Measurements from ENCODE around the gene PDE9A.

Gene PDE9A

GRCh38 chr21:42755031-42755665 is 101.7 kb downstream of the PDE9A start:
- H3K4me3 ChIP-seq (ENCODE audit: low read depth, low read length), result no peak overlapping the region
- no peak for DNase-seq (ENCODE audit: low read depth)
- TF ChIP-seq, protein P1, sequence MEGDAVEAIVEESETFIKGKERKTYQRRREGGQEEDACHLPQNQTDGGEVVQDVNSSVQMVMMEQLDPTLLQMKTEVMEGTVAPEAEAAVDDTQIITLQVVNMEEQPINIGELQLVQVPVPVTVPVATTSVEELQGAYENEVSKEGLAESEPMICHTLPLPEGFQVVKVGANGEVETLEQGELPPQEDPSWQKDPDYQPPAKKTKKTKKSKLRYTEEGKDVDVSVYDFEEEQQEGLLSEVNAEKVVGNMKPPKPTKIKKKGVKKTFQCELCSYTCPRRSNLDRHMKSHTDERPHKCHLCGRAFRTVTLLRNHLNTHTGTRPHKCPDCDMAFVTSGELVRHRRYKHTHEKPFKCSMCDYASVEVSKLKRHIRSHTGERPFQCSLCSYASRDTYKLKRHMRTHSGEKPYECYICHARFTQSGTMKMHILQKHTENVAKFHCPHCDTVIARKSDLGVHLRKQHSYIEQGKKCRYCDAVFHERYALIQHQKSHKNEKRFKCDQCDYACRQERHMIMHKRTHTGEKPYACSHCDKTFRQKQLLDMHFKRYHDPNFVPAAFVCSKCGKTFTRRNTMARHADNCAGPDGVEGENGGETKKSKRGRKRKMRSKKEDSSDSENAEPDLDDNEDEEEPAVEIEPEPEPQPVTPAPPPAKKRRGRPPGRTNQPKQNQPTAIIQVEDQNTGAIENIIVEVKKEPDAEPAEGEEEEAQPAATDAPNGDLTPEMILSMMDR (IDR thresholded peaks at IDR 0.05; ENCODE audit: low read depth, low read length, missing control alignments), result no peak

DNA sequence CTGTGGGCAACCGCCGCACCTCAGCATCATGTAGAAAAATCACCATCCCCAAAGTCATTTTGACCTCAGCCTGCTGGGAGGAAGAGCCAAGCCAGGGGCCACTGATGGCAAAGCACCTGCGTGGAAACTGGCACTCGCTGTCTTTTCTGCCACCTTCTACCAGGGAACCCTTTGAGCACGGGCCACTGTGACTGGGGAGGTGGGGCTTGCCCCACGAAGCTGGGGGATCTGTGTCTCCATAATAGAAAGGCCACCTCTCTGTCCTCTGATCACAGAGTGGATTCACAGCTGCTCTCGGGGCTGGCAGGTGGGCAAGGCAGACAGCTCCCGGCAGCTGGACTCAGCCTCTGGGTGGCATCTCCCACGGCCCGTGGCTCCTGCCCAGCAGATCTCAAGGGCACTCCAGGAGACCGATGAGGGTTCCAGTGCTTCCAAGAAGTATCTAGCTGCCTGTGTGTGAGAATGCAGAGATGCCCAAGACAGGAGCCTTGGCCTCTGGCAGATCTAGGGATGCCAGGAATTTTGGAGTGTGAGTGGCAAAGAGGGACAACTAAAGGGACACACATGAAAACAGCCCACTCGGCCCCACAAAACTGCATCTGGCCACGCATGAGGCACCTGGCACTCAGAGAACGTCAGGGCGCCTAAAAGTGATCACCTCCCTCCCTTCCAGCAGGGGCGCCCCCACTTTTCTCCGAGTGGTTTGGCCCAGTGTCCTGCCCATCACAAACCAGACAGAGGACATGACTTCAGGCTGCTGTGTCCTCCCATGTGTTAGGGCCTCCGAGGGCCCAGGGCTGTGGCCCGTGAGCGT is 102.6 kb downstream of the PDE9A start:
- DNase-seq (ENCODE audit: low read depth), result no peak
- TF ChIP-seq, protein P1 (IDR thresholded peaks at IDR 0.05; ENCODE audit: low read depth, low read length, missing control alignments), result no peak
- H3K4me3 ChIP-seq (ENCODE audit: low read depth, low read length), result no peak overlapping the region

DNA sequence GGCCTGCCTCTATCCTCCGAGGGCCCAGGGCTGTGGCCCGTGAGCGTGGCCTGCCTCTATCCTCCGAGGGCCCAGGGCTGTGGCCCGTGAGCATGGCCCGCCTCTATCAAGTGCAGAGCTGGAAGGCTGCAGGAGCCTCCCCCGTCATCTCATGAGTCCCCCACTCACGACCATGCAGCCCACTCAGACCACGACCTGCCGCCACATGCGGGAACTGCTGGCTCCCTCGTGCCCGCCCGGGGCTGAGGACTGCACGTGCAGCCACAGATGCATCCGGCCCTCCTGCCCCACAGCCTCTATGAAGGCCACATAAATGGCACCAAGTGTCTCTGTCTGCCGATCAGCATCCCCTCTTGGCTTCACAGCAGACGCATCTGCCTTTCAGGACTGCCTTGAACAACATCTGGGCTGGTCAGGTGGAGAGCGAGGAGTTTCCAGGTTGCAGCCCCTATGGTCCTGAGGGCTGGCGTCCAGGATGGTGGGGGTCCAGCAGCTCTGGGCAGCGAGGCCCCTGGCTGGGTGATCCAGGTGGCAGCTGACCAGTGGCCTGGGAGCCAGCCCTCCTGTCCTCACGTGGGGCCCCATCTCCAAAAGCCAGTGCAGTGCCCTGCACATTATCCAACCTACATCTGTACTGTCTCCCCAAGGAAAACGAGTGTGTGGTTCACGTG is 103.3 kb downstream of the PDE9A start:
- no peak overlapping the region for H3K4me3 ChIP-seq (ENCODE audit: low read depth, low read length)
- no peak for DNase-seq (ENCODE audit: low read depth)
- TF ChIP-seq, protein P1 (IDR thresholded peaks at IDR 0.05; ENCODE audit: low read depth, low read length, missing control alignments), result no peak

DNA sequence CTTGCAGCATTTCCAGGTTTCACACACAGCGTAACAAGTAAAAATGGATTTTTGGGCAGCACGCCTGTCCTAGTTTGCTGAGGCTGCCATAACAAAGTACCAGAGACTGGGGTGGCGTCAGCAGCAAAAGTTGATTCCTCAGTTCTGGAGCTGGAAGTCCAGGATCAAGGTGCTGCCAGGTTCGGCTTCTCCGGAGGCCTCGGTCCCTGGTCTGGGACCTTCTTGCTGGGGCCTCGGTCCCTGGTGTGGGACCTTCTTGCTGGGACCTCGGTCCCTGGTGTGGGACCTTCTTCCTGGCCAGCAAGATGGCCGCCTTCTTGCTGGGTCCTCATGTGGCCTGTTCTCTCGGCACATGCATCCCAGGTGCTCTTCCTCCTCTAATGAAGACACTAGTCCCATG is 104.0 kb downstream of the PDE9A start:
- TF ChIP-seq, protein P1 (IDR thresholded peaks at IDR 0.05; ENCODE audit: low read depth, low read length, missing control alignments), result no peak
- no peak overlapping the region for H3K4me3 ChIP-seq (ENCODE audit: low read depth, low read length)
- no peak for DNase-seq (ENCODE audit: low read depth)

GRCh38 chr21:42757826-42758655 is 104.6 kb downstream of the PDE9A start:
- no peak for DNase-seq (ENCODE audit: low read depth)
- TF ChIP-seq, protein P1 (IDR thresholded peaks at IDR 0.05; ENCODE audit: low read depth, low read length, missing control alignments), result no peak
- no peak overlapping the region for H3K4me3 ChIP-seq (ENCODE audit: low read depth, low read length)

GRCh38 chr21:42758721-42759593 is 105.5 kb downstream of the PDE9A start:
- H3K4me3 ChIP-seq (ENCODE audit: low read depth, low read length), result no peak overlapping the region
- TF ChIP-seq, protein P1 (IDR thresholded peaks at IDR 0.05; ENCODE audit: low read depth, low read length, missing control alignments), result no peak
- no peak for DNase-seq (ENCODE audit: low read depth)

All from GM12864 (cell line).